Posterior cingulate gyrus (tissue), 11 donors: ENCODE results near the gene ITIH1.

Experiments
- DNase-seq, 10 donors: peaks; one replicate each; pipeline versions ENCODE4 v3.0.0 to v3.0.0-alpha.2; 2020 to 2021; ENCODE audit warnings: mixed read lengths in 3 of 10
- intact Hi-C: fragments of 100-400 bp; cut with DNase I; formaldehyde crosslinking; loops from one replicate; pipeline ENCODE4 v1.15.1; 2023

ITIH1 gene

GRCh38 chr3:52834871-52835501 lies 57.6 kb downstream of the ITIH1 start, which contains the start of gene MUSTN1:
Gene MUSTN1, minus strand, starts transcription at chr3:52835019. Its CDS starts 71 bp downstream, at chr3:52834948.
- intact Hi-C loops, result no loop called here
- DNase-seq, result no peak

DNA sequence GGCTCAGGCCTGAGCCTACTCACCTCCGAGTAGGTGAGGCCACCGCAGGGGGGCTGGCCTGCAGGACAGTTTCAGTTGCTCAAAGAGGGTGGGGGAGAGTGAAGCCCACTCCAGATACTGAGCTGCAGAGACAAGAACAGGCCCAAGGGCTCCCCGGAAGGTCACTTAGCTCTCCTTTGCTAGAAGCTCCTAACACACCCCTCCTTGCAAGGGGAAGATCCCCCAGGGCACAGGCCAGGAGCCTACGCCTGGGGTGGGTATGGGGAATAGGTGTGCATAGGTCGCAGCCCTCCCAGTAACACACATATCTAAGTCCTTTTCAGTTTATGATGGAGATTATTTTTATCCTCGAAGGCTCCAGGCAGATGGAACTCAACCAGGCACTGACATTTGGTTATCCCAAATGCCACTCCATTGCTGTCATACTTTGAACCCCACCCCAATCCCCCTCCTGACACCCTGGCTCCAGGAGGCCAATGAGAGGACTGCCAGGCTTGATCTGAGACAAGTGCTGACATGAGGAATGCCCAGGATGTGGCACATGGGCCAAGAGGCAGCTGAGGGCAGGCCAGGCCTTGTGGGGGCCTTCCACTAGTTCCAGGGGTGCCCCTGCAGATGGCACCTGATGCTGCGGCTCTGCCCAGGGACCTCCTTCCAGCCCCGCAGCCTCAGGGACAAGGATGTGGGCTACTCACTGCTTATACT lies 58.5 kb downstream of the ITIH1 start:
- intact Hi-C loops, result no loop called here
- DNase-seq, result no peak

GRCh38 chr3:52836471-52836845 lies 59.1 kb downstream of the ITIH1 start:
- intact Hi-C loops, result no loop called here

DNA sequence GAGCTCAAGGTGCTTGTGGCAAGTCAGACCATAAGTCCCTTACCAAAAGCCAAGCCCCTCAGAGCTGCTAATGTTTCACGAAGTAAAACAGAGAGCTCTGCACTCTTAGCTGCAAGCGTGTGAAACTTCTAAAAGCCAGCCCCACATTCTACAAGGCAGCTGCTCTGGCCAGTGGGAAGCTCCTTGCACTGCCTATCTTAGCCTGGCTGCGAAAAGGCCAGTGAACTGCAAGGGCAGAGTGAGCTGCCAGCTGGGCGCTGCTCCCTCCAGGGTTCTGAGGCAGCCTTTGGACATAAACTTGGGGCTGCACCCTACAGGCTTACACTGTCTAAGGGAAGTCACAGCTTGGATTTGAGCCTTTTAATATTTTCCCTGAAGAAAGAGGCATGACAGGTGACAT lies 59.6 kb downstream of the ITIH1 start:
- DNase-seq, result no peak

More at GRCh38 chr3:52836471-52836845, 59.1 kb downstream of the ITIH1 start:
- no peak for DNase-seq

GRCh38 chr3:52838561-52839267 lies 61.3 kb downstream of the ITIH1 start:
- intact Hi-C loops, result no loop called here
- DNase-seq, result peak in 2 of 10 donors; percentile 52 to 69

More for the DNA sequence above, 59.6 kb downstream of the ITIH1 start:
- intact Hi-C loops, result no loop called here

- peak in 1 of 10 donors; percentile 16 for DNase-seq
- intact Hi-C loops, result no loop called here
Measured at GRCh38 chr3:52839268-52839575, 61.8 kb downstream of the ITIH1 start.

- peak in 3 of 10 donors; percentile 51 to 75 (median 56) for DNase-seq
- intact Hi-C loops, result no loop called here
Measured at GRCh38 chr3:52839892-52840545, 62.6 kb downstream of the ITIH1 start.

DNA sequence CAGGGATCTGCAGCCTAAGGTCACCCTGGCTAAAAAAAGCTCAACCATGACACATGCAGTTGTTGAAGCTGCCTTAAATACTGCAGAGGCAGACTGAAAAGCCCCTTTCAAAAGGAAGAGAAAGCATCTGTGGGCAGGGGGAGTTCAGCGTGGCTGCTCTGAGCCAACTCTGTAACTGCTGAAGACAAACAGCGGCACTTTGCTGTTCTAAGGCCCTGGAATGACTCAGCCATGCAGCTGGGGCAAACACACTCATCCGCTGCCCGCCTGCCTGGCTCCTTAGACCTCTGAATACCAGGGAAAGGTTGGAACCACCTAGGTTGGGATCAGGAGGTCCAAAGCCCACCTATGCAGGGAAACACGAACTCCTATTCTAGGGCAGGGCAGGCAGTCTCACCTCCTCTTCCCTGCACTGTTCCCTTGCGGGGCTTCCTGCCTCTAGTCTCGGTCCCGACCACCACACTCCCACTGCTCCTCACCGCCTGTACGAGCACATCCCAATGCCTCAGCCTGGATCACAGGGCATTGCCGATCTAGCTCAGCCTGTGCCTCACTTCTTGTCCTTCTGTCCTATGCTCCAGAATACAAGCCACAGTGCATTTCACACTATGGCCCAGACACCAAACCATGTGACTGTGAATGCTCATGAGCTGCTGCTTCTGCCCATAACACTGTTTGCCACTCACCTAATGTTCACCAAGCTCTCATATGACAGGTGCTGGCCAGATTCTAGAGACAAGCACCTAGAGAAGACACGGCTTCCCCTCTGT lies 64.0 kb downstream of the ITIH1 start:
- peak in 3 of 10 donors; percentile 70 to 78 (median 72) for DNase-seq
- intact Hi-C loops, result no loop called here
